H1 (cell line): Measurements from ENCODE around the gene PPIH. TPM values are rescaled to one million over a fixed set of nuclear protein-coding genes. Genes with fewer than 3 reads are reported as not detected.

Experiments
- CREB1 ChIP-seq: IDR thresholded peaks from 2 replicates; pipeline ENCODE4 v1.6.1; 2012; ENCODE audit warnings: inconsistent platforms
- PHF8 ChIP-seq: fragments of 200-600 bp; sonication (generic); conservative IDR thresholded peaks from 2 replicates; pipeline ENCODE4 v1.7.1; 2012; ENCODE audit warnings: low read depth, mild to moderate bottlenecking, inconsistent platforms, low read length, moderate library complexity
- RFX5 ChIP-seq: IDR thresholded peaks from 2 replicates; pipeline ENCODE4 v1.6.1; 2011; ENCODE audit warnings: low read depth, low read length, improper control_type of control experiment, borderline replicate concordance
- polyA plus RNA-seq, 7 experiments: library from polyadenylated mRNA; depleted of rRNA in 3 of 7; stranded (reverse) in 5 of 7; unstranded in 2 of 7; fragments of >200 nt in 5 of 7; fragments of 200-250 nt in 2 of 7; gene quantifications; 1 replicate in 5 of 7; 2 replicates in 1 of 7; 4 replicates in 1 of 7; pipeline versions ENCODE4 v1.2.1 to v1.2.3, GENCODE V29; 2011 to 2013; ENCODE audit warnings: missing spikeins in 2 of 7, mixed read lengths in 2 of 7
- total RNA-seq: library from RNA; stranded (reverse); fragmentation: NEBNext Ultra II Directional; extraction: Animal tissue kit (Norgen Biotek cat#: 25700); gene quantifications from 2 replicates; pipeline ENCODE4 v1.2.1, GENCODE V29; 2021

The PPIH gene
- total and polyA plus RNA-seq, 2 of the 8 experiments (the other 6 are each of a cell fraction or from before 2014, with no cell fraction given), result 78.1 to 91.5 TPM

GRCh38 chr1:42692911-42693310 lies 34.7 kb downstream of the PPIH start (continued):
- TF ChIP-seq RFX5, result no peak
- no peak for TF ChIP-seq PHF8
- TF ChIP-seq CREB1, result no peak
